ENCODE results near the gene MYL6. TPM values are rescaled to one million over a fixed set of nuclear protein-coding genes. Genes with fewer than 3 reads are reported as not detected.
A peak's percentile ranks its signal among the peaks of the same experiment; 100 is the strongest.

Gene MYL6
- total RNA-seq, 3 donors from 2014 or later (not counting 1 experiment from before 2014, with no cell fraction given), result 881 to 1,204 (median 1,015) TPM

DNA sequence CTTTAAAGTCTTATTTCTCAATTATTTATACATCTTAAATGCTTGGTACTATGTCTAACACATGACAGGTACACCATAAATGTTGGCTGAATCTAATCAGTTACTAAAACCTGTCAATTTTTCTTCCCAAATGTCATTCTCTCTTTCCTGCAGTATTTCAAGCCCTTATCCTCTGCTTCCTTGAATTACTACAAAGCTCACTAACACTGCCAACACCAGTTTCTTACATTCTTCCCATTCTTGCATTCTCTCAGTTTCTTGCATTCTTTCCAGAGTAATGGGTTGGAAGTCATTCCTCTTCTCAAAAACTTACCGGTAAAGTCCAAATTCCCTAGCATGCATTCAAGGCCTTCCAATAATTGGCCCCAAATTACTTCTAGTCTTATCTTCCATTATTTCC, 40.7 kb downstream of the MYL6 start:
- TF ChIP-seq, protein P1, sequence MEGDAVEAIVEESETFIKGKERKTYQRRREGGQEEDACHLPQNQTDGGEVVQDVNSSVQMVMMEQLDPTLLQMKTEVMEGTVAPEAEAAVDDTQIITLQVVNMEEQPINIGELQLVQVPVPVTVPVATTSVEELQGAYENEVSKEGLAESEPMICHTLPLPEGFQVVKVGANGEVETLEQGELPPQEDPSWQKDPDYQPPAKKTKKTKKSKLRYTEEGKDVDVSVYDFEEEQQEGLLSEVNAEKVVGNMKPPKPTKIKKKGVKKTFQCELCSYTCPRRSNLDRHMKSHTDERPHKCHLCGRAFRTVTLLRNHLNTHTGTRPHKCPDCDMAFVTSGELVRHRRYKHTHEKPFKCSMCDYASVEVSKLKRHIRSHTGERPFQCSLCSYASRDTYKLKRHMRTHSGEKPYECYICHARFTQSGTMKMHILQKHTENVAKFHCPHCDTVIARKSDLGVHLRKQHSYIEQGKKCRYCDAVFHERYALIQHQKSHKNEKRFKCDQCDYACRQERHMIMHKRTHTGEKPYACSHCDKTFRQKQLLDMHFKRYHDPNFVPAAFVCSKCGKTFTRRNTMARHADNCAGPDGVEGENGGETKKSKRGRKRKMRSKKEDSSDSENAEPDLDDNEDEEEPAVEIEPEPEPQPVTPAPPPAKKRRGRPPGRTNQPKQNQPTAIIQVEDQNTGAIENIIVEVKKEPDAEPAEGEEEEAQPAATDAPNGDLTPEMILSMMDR (IDR thresholded peaks at IDR 0.05), result no peak

GRCh38 chr12:56202366-56202765, 44.2 kb downstream of the MYL6 start:
- peaks cover 28% of the 10 kb centered on the region for H3K36me3 ChIP-seq (ENCODE audit: control insufficient read depth, insufficient read depth, low read length)
- DNase-seq, result no peak
- H3K4me1 ChIP-seq (ENCODE audit: control insufficient read depth, insufficient read depth, low read length), result no peaks in the 10 kb centered on the region
- Mint-ChIP-seq H3K9me3 (no peaks in the 10 kb centered on the region), H3K27me3 (ENCODE audit: low read depth in 2 of 2) (no peaks in the 10 kb centered on the region), H3K4me3 (no peak overlapping the region), H3K36me3 (peaks cover 4% of the 10 kb centered on the region), H3K4me1 (no peaks in the 10 kb centered on the region), H3K27ac (peak overlapping the region in 1 of 2 donors; percentile 47)
- ATAC-seq, result no peak
- WGBS (ENCODE audit: insufficient coverage), result 81% methylated on average over 1 of the region's 1 CpG
- TF ChIP-seq, protein P1 (IDR thresholded peaks at IDR 0.05), result no peak
- no peaks in the 10 kb centered on the region for H3K27me3 ChIP-seq (ENCODE audit: control insufficient read depth, insufficient read depth, low read length)
- no peaks in the 10 kb centered on the region for H3K9me3 ChIP-seq (ENCODE audit: control insufficient read depth, insufficient read depth, low read length)
- intact Hi-C loops (cut with micrococcal nuclease), result no loop called here
- no peak overlapping the region for H3K4me3 ChIP-seq (ENCODE audit: low read length)
- no peak overlapping the region for H3K27ac ChIP-seq (ENCODE audit: low read length)

More for the DNA sequence above, 40.7 kb downstream of the MYL6 start:
- Histone ChIP-seq H3K9me3 (ENCODE audit: control insufficient read depth, insufficient read depth, low read length) (no peaks in the 10 kb centered on the region), H3K4me1 (ENCODE audit: control insufficient read depth, insufficient read depth, low read length) (no peaks in the 10 kb centered on the region), H3K27me3 (ENCODE audit: control insufficient read depth, insufficient read depth, low read length) (no peaks in the 10 kb centered on the region), H3K27ac (ENCODE audit: low read length) (no peak overlapping the region), H3K4me3 (ENCODE audit: low read length) (no peak overlapping the region), H3K36me3 (ENCODE audit: control insufficient read depth, insufficient read depth, low read length) (no peaks in the 10 kb centered on the region)
- no peaks in the 10 kb centered on the region for H3K36me3 Mint-ChIP-seq
- 100% methylated on average over 1 of the region's 1 CpG for WGBS (ENCODE audit: insufficient coverage)
- H3K4me3 Mint-ChIP-seq, result no peak overlapping the region
- intact Hi-C loops (cut with micrococcal nuclease), result loop anchor here (10.0 kb wide), 1 partner anchor 154 kb away; the partner anchor contains the start of gene RPS26
- no peaks in the 10 kb centered on the region for H3K27me3 Mint-ChIP-seq (ENCODE audit: low read depth in 2 of 2)
- no peaks in the 10 kb centered on the region for H3K9me3 Mint-ChIP-seq
- no peak overlapping the region for H3K27ac Mint-ChIP-seq
- DNase-seq, result no peak
- ATAC-seq, result no peak
- no peaks in the 10 kb centered on the region for H3K4me1 Mint-ChIP-seq

DNA sequence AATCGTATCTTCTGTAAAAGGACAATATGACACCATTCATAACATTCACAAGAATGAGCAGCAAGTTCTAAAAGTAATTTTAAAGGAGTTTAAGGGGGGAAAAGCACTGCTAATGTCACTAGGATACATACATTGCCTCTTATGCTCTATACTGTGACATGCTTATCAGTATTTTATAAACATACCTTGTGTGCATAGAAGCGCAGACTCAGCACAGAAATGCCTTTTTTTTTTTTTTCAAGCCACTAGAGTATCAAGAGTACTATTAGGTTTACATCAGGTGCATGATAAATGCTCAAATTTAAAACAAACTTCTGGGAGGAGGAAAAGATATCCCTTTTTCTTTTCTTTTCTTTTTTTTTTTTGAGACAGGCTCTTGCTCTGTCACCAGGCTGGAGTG, 44.7 kb downstream of the MYL6 start:
- DNase-seq (no peak), ATAC-seq (no peak)
- Mint-ChIP-seq H3K27ac (peak overlapping the region in 1 of 2 donors; percentile 47), H3K4me3 (no peak overlapping the region), H3K9me3 (no peaks in the 10 kb centered on the region), H3K4me1 (no peaks in the 10 kb centered on the region), H3K27me3 (ENCODE audit: low read depth in 2 of 2) (no peaks in the 10 kb centered on the region), H3K36me3 (peaks cover 9% of the 10 kb centered on the region)
- H3K27ac ChIP-seq (ENCODE audit: low read length), result no peak overlapping the region
- no peaks in the 10 kb centered on the region for H3K27me3 ChIP-seq (ENCODE audit: control insufficient read depth, insufficient read depth, low read length)
- no peaks in the 10 kb centered on the region for H3K4me1 ChIP-seq (ENCODE audit: control insufficient read depth, insufficient read depth, low read length)
- no peaks in the 10 kb centered on the region for H3K9me3 ChIP-seq (ENCODE audit: control insufficient read depth, insufficient read depth, low read length)
- WGBS (ENCODE audit: insufficient coverage), result no CpG with 5 or more reads among the region's 2 CpGs
- H3K4me3 ChIP-seq (ENCODE audit: low read length), result no peak overlapping the region
- TF ChIP-seq, protein P1 (IDR thresholded peaks at IDR 0.05), result no peak
- intact Hi-C loops (cut with micrococcal nuclease), result no loop called here
- peaks cover 32% of the 10 kb centered on the region for H3K36me3 ChIP-seq (ENCODE audit: control insufficient read depth, insufficient read depth, low read length)

DNA sequence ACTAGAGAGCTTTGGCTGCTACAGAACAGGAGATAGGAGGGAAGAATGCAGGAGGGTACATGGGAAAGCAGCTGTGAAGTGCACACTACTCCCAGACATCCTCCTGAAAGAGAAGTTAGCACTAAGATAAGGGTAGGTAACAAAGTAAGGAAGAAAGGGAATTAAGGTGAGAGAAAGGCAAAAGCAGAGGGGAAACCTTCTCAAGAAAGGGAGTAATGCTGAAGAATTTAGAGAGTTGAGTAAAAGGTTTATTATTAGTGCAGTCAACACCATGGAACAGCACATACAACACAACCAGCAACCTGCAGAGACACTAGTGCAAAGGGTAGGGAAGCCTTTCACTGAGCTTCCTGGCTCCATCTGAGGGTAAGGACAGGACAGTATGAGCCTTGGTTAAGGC, 46.1 kb downstream of the MYL6 start:
- peaks cover 9% of the 10 kb centered on the region for H3K36me3 Mint-ChIP-seq
- Histone ChIP-seq H3K4me3 (ENCODE audit: low read length) (no peak overlapping the region), H3K9me3 (ENCODE audit: control insufficient read depth, insufficient read depth, low read length) (no peaks in the 10 kb centered on the region), H3K4me1 (ENCODE audit: control insufficient read depth, insufficient read depth, low read length) (no peaks in the 10 kb centered on the region), H3K27me3 (ENCODE audit: control insufficient read depth, insufficient read depth, low read length) (no peaks in the 10 kb centered on the region), H3K36me3 (ENCODE audit: control insufficient read depth, insufficient read depth, low read length) (peaks cover 37% of the 10 kb centered on the region), H3K27ac (ENCODE audit: low read length) (no peak overlapping the region)
- TF ChIP-seq, protein P1 (IDR thresholded peaks at IDR 0.05), result no peak
- no peaks in the 10 kb centered on the region for H3K9me3 Mint-ChIP-seq
- H3K27me3 Mint-ChIP-seq (ENCODE audit: low read depth in 2 of 2), result no peaks in the 10 kb centered on the region
- H3K4me3 Mint-ChIP-seq, result no peak overlapping the region
- peak overlapping the region in 1 of 2 donors; percentile 56 for H3K27ac Mint-ChIP-seq
- DNase-seq, result no peak
- intact Hi-C loops (cut with micrococcal nuclease), result no loop called here
- no peaks in the 10 kb centered on the region for H3K4me1 Mint-ChIP-seq
- no peak for ATAC-seq
